Spleen (tissue), 7 donors: Measurements from ENCODE around the gene CNTNAP2.

Source experiments
- CTCF ChIP-seq, 11 experiments: fragments of 200-600 bp in 7 of 11; fragments of 450-650 bp in 4 of 11; sonication (generic) in 4 of 11; IDR thresholded peaks in 8 of 11; conservative IDR thresholded peaks in 3 of 11; 1 replicate in 7 of 11; 2 replicates in 4 of 11; pipeline versions ENCODE4 v1.4.0 to v1.8.0; 2016 to 2021; ENCODE audit warnings: antibody characterized with exemption in 11 of 11, inconsistent platforms in 4 of 11, mild to moderate bottlenecking in 1 of 11
- POLR2A ChIP-seq, 3 donors: fragments of 450-650 bp; IDR thresholded peaks; one replicate each; pipeline ENCODE4 v1.5.1; 2017; ENCODE audit warnings: antibody characterized with exemption in 3 of 3, mild to moderate bottlenecking in 1 of 3
- donor health status: DM: no; HTN: no; CAD: no; lungs with moderate emphysema.
- donor health status: DM: no; HTN: no; CAD: no.
- donor health status: DM: no; HTN: no; CAD: no.

DNA sequence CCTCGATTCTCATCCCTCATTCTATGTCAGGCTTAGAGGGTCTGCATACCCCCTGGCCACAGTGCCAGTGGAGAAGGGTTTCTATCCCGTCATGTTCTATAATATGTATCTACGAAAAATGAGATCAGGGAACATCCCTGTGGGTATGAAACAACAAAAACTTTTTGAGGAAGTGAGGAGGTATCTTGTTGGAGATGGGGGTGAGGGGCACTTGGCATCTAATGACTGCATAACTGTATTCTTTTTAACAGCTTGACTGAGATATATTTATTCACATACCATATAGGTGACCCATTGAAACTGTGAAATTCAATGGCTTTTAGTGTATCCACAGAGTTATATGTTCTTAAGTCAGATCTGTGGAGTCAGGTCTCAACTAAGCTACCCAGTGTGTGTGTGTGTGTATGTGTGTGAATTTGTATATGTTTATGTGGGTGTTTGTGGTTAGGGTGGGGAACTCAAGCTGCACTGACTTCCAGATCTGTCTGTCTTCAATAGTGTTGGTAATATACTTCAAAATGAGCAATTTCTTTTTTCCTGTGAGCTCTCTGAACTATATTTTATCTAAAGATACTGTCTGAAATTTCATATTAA, 528.9 kb downstream of the CNTNAP2 start:
- TF ChIP-seq POLR2A (IDR thresholded peaks at IDR 0.05) (no peak), CTCF (IDR thresholded peaks at IDR 0.05 in 8 of 11, conservative IDR thresholded peaks at IDR 0.05 in 3 of 11) (no peak)
